GM23338 (cell line): ENCODE measurements around the gene MYOCD. TPM values are rescaled to one million over a fixed set of nuclear protein-coding genes. Genes with fewer than 3 reads are reported as not detected.

ENCODE experiments used
- polyA plus RNA-seq: library from polyadenylated mRNA; unstranded; fragments of >200 nt; fragmentation: Nextera tagmentation; extraction: Ambion mirVana; gene quantifications from 2 replicates; pipeline ENCODE4 v1.2.1, GENCODE V29; 2016
- total RNA-seq: library from RNA; depleted of rRNA; stranded (reverse); fragments of >200 nt; shearing (Covaris generic); gene quantifications from 2 replicates; pipeline ENCODE4 v1.2.3, GENCODE V29; 2014; rRNA removed

MYOCD gene
- total and polyA plus RNA-seq, 2 experiments from 2014 or later = 0.80 to 2.4 TPM

Other genes with a start within 250 kb of the MYOCD start
- gene ARHGAP44, start 123.6 kb downstream of the MYOCD start, total RNA-seq = 10.1 and 16.4 TPM in 2 replicates
- gene ARHGAP44, start 123.6 kb downstream of the MYOCD start, polyA plus RNA-seq = 5.8 and 7.8 TPM in 2 replicates